Measurements from ENCODE around the gene NOS1. TPM values are rescaled to one million over a fixed set of nuclear protein-coding genes. Genes with fewer than 3 reads are reported as not detected.

The NOS1 gene
- total RNA-seq, 1 experiment from 2014 or later, result 2.3 TPM

GRCh38 chr12:117187421-117187820, 174.0 kb downstream of the NOS1 start:
- Histone ChIP-seq H2AFZ (ENCODE audit: low read length) (no peak overlapping the region), H4K20me1 (ENCODE audit: control insufficient read depth, insufficient read depth, insufficient read length) (no peaks in the 10 kb centered on the region), H2BK20ac (ENCODE audit: low read depth, low read length, poor library complexity, severe bottlenecking) (no peak overlapping the region), H3K27me3 (ENCODE audit: insufficient read depth, low read length) (no peaks in the 10 kb centered on the region), H2BK5ac (ENCODE audit: insufficient read length, low read length) (no peak overlapping the region), H4K8ac (replicated peaks; ENCODE audit: insufficient read length, low read depth, low read length) (no peak overlapping the region), H2AK5ac (ENCODE audit: insufficient read length, low read length) (no peak overlapping the region), H3K4me2 (ENCODE audit: insufficient read depth, insufficient read length, low read length) (no peak overlapping the region), H3K27ac (ENCODE audit: insufficient read length, low read depth, low read length) (no peak overlapping the region), H3K9ac (ENCODE audit: extremely low read depth, insufficient read length, low read length) (no peak overlapping the region), H2BK120ac (ENCODE audit: low read depth, low read length, poor library complexity, severe bottlenecking) (no peak overlapping the region), H2BK15ac (ENCODE audit: low read depth, low read length) (no peak overlapping the region), H3K18ac (ENCODE audit: insufficient read length, low read depth, low read length) (no peak overlapping the region), H3K4ac (ENCODE audit: low read depth, low read length) (no peak overlapping the region), H3K14ac (ENCODE audit: insufficient read depth, low read length) (no peak overlapping the region), H2BK12ac (ENCODE audit: insufficient read length, low read depth, low read length) (no peak overlapping the region), H4K91ac (ENCODE audit: insufficient read length, low read depth, low read length) (no peak overlapping the region), H4K5ac (ENCODE audit: insufficient read length, low read depth, low read length) (no peak overlapping the region), H3K23ac (ENCODE audit: insufficient read length, low read depth, low read length) (no peak overlapping the region), H3K79me2 (ENCODE audit: insufficient read depth, low read length) (peaks cover 4% of the 10 kb centered on the region; the same call in 1 of the 2 replicates), H3K4me1 (ENCODE audit: insufficient read depth, low read length) (peaks cover 3% of the 10 kb centered on the region; the same call in 1 of the 2 replicates), H3K56ac (ENCODE audit: insufficient read length, low read depth, low read length) (no peak overlapping the region), H3T11ph (ENCODE audit: low read length) (no peak overlapping the region), H3K79me1 (ENCODE audit: insufficient read depth, low read depth, low read length, poor library complexity, severe bottlenecking) (no peaks in the 10 kb centered on the region), H3K23me2 (ENCODE audit: insufficient read length, low read depth, low read length, poor library complexity, severe bottlenecking) (peaks cover 7% of the 10 kb centered on the region), H3K9me3 (ENCODE audit: control insufficient read depth, low read depth, low read length) (no peaks in the 10 kb centered on the region)
- H3K9me3 Mint-ChIP-seq, result 0 out of 5 replicates have a peak, but pooled peaks cover 0 to 2% of the 10 kb centered on the region in 2 experiments
- peak overlapping the region in 1 of 3 experiments; percentile 52; a peak in 1 of 7 replicates for H3K27ac Mint-ChIP-seq
- peaks cover 21 to 26% of the 10 kb centered on the region in 2 experiments for H3K4me1 Mint-ChIP-seq
- peaks cover 29 to 59% (median 54%) of the 10 kb centered on the region in 3 experiments for H3K36me3 Mint-ChIP-seq (ENCODE audit: insufficient read depth in 1 of 3, low read depth in 3 of 3)
- H3K27me3 Mint-ChIP-seq (ENCODE audit: low read depth), result peaks cover 10% of the 10 kb centered on the region
- DNase-seq, result no peak
- no CpG with 5 or more reads among the region's 4 CpGs for WGBS (ENCODE audit: extremely low coverage, insufficient read length, low lambda C conversion rate)
- no peak overlapping the region for H3K4me3 Mint-ChIP-seq
- TF ChIP-seq, protein P1, sequence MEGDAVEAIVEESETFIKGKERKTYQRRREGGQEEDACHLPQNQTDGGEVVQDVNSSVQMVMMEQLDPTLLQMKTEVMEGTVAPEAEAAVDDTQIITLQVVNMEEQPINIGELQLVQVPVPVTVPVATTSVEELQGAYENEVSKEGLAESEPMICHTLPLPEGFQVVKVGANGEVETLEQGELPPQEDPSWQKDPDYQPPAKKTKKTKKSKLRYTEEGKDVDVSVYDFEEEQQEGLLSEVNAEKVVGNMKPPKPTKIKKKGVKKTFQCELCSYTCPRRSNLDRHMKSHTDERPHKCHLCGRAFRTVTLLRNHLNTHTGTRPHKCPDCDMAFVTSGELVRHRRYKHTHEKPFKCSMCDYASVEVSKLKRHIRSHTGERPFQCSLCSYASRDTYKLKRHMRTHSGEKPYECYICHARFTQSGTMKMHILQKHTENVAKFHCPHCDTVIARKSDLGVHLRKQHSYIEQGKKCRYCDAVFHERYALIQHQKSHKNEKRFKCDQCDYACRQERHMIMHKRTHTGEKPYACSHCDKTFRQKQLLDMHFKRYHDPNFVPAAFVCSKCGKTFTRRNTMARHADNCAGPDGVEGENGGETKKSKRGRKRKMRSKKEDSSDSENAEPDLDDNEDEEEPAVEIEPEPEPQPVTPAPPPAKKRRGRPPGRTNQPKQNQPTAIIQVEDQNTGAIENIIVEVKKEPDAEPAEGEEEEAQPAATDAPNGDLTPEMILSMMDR (conservative IDR thresholded peaks at IDR 0.05), result no peak
